HG03159 (cell line): Measurements from ENCODE around the gene EYA3.

Experiments used
- ATAC-seq: cut with Tn5 transposase; IDR thresholded peaks from one replicate; pipeline ENCODE4 v1.9.1; 2021; ENCODE audit warnings: mild to moderate bottlenecking, moderate library complexity; ENCODE audit not compliant: unreplicated experiment

The EYA3 gene

DNA sequence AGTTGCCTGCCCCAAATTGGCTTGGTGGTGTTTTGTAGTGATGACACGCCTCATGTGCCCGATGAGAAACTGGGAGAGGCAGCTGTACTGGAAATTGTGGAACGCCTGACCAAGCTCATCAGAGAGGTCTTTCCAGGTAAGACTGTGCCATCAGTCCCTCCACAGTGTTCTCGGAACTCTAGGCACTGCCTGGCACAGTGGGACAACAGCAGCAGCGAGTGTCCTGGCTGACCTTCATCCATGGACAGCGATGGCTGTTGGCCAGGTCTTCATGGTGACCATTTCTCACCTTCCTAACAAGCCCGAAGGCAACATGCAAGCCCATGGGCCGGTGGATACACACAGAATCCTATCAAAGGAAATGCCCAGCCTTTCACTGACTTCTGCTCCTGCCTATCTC is 139.4 kb downstream of the EYA3 start:
- no peak for ATAC-seq

DNA sequence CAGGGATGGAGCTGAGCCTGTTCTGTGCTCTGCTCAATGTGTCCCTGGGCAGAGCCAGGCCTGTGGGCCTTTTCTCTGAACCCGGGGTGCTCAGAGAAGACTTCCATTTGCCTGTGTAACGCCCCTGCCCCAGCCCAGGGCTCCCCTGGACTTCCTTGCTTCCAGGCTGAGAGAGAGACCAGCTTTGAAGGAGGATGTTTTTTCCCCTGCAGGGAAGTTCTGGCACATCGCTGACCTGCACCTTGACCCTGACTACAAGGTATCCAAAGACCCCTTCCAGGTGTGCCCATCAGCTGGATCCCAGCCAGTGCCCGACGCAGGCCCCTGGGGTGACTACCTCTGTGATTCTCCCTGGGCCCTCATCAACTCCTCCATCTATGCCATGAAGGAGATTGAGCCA is 143.4 kb downstream of the EYA3 start:
- ATAC-seq: no peak

DNA sequence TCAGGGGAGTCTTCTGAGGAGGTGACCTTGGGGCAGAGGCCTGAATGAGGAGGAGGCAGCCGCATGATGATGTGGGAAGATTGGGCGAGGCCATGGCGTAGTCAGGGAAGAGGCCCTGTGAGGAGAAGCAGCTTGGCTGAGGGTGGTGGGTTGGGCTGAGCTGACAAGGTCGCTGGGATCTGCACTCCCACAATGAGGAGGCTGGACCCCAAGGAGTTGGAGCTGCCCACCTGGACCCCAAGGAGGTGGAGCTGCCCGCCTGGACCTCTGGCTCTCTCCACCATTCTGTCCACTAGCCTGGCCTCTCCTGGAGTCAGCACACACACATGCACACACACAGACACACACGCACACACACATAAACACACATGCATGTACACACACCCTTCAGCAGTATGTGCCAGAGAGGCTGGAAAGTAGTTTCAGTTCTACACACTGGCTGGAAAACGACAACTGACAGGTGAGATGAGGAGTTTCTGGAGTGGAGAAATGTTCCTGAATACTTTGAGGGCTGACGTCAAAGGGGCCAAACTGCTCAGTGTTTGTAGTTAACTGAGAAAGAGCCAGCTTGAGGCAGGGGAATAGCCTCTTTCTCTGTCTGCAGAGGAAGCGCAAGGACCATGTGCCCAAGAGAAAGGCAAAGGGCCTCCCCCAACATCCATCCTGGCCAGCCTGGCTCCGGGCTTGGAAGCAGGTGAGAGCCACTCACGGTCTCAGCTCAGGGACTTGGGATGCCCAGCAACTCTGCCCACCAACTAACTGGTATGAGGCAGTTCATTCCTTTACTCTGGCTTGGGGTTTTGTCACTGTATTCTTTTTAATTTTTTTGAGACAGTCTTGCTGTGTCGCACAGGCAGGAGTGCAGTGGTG is 146.5 kb downstream of the EYA3 start:
- ATAC-seq: no peak

DNA sequence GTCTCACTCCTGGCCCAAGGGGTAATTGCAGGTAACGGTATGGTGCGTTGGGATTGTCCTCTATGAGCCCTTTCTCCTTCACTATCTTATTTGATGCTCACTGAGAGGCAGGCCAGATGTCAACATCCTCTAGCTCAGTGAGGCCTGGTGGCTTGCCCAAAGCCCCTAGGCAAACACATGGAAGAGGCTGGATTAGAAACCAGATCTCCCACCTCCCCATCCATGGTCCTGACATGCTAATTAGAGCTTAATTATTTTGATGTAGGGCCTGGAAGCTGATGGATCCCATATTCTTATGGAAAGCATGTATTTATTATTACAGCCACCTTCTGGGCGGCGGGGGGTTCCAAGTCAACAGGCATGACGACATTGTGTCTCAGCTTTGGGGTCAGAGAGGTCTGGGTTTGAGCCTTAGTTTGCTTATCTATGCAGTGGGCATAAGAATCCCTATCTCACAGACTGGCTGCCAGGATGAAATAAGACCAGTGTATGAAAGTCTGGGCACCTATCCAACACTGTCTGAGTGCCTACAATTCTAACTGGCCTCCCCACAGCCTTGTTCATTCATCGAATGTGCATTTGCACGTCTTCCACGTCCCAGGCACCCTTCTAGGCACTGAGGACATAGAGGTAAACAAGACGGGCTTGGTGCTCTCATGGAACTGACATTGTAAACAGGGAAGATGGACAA is 147.4 kb downstream of the EYA3 start:
- no peak for ATAC-seq

DNA sequence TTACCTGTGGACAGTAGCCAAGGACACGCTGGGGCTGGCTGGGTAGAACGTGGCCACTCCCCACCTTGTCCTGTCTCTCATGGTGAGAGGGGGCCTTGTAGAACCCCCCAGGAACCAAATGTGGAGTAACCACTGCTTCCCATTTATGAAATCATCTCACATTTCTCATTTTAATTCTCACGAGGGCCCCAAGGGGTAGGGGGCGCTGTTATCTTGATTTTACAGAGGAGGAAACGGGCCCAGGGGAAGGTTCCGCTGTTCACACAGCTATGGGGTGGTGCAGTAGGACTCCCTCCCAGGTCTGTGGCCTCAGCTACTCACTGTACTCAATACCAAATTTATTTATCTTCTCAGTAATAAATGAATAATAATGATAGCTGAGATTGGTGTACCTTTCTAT is 148.1 kb downstream of the EYA3 start:
- ATAC-seq: no peak

GRCh38 chr1:27938488-27938887 is 149.9 kb downstream of the EYA3 start:
- no peak for ATAC-seq

- no peak for ATAC-seq
These were observed 150.9 kb downstream of the EYA3 start for GRCh38 chr1:27937524-27937836.

DNA sequence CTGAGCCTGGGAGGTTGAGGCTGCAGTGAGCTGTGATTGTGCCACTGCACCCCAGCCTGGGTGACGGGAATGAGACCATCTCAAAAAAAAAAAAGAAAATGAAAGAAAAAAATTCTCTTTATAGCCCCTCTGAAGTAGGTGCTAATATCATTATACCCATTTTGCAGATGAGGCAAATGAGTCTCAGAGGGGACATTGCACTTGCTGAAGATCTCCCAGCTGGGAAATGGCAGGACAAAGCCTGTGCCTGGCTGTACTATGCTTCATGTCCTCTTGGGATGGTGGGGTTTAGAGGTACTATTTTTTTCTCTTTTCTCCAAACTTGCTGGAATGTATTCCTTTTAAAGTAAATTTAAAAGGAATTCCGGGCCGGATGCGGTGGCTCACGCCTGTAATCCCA is 152.0 kb downstream of the EYA3 start:
- ATAC-seq: no peak

DNA sequence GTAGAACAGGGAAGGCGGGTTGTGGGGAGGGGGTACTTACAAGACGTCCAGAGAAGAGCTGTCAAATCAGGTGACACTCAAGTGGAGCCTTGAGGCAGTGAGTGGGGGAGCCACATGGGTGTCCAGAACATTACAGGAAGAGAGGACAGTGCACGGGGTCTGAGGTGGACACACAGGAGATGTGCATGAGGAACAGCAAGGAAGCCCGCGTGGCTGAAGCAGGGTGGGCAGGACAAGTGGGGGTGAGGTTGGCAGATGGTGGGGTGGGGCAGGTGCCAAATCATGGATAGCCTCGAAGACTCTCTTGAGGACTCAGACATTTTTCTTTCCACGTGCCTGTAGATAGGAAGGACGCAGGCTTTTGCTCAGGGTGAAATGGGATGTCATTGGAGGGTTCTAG is 152.7 kb downstream of the EYA3 start:
- no peak for ATAC-seq

- no peak for ATAC-seq
These were observed 153.4 kb downstream of the EYA3 start, which contains the start of gene SMPDL3B for GRCh38 chr1:27934818-27935549. TSS of gene SMPDL3B (plus strand) at chr1:27935000. CDS start at chr1:27935184, 184 bp downstream.

GRCh38 chr1:27931759-27932158 is 156.7 kb downstream of the EYA3 start:
- no peak for ATAC-seq

DNA sequence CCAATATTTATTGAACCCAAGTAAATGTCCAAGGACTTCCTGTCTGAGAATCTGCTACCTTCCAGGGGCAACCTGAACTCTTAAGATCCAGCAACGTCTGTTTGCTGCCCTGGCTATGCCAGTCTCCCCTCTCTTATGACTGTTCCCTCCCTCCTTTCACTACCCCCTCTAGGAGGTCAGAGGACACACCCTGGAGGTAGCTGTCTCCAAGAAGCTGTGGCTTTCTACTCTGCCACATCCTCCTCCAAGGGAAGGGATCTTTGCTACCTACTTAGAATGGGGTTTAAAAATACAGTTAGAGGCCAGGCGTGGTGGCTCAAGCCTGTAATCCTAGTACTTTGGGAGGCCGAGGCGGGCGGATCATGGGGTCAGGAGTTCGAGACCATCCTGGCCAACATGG is 157.2 kb downstream of the EYA3 start:
- ATAC-seq: no peak

DNA sequence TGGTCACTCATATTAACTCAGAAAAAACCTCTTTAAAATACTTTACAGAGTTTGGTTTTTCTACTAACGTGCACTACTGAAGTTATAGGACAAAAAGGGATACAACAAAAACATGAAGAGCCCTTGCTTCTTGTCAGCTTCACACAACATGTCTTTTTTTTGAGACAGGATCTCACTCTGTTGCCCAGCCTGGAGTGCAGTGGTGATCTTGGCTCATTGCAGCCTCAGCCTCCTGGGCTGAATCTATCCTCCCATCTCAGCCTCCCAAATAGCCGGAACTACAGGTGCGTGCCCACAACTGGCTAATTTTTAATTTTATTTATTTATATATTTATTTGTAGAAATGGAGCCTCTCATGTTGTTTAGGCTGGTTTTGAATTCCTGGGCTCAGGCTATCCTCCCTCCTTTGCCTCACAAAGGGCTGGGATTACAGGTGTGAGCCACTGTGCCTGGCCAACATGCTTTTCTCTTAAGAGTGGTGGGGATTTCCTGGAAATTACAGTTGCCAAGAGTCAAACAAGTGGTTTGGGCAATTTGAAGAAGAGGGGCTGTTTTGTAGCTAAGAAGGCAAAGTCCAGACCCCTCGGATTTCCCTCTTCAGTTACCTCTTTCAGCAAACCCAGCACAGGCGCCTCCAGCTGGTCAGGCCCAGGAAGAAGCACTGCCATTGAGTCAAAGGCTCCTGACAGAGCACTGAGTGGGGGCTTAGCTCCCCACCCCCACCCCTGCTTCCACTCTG is 160.0 kb downstream of the EYA3 start:
- no peak for ATAC-seq

- ATAC-seq: no peak
These were observed 166.1 kb downstream of the EYA3 start for GRCh38 chr1:27922272-27922671.
